ENCODE measurements around the gene KHDC1L. TPM values are rescaled to one million over a fixed set of nuclear protein-coding genes. Genes with fewer than 3 reads are reported as not detected.

Gene KHDC1L
- total and polyA plus RNA-seq, 2 donors (not counting 1 experiment from before 2014, with no cell fraction given): not detected

- H3K27ac ChIP-seq (ENCODE audit: low read length in 2 of 2): no peak overlapping the region
- H3K36me3 ChIP-seq (replicated peaks in 1 of 2; ENCODE audit: control extremely low read depth in 1 of 2, control insufficient read depth in 1 of 2, extremely low read depth in 1 of 2, insufficient read depth in 2 of 2, low read length in 1 of 2): no peaks in the 10 kb centered on the region
- H3K4me3 ChIP-seq (ENCODE audit: control extremely low read depth in 1 of 5, extremely low read depth in 1 of 5, insufficient read depth in 1 of 5, low read depth in 2 of 5, low read length in 4 of 5): no peak overlapping the region
- H2AFZ ChIP-seq (ENCODE audit: insufficient read depth, low read depth, low read length, poor library complexity, severe bottlenecking): no peak overlapping the region
- peaks cover 0 to 3% (median 0%) of the 10 kb centered on the region in 3 donors for H3K9me3 ChIP-seq (ENCODE audit: control extremely low read depth in 1 of 3, control insufficient read depth in 2 of 3, insufficient read depth in 1 of 3, low read length in 2 of 3)
- intact Hi-C loops (cut with micrococcal nuclease): no loop called here
- 100% methylated on average over 4 of the region's 6 CpGs for WGBS (ENCODE audit: insufficient coverage)
- H3K4me2 ChIP-seq (replicated peaks; ENCODE audit: low read depth, low read length, poor library complexity, severe bottlenecking): no peak overlapping the region
- H3K79me2 ChIP-seq (ENCODE audit: control insufficient read depth, insufficient read depth, low read length): no peaks in the 10 kb centered on the region
- DNase-seq: no peak
- POLR2A ChIA-PET: no interaction called here
- no peaks in the 10 kb centered on the region for H3K27me3 ChIP-seq (replicated peaks in 1 of 4; ENCODE audit: control extremely low read depth in 1 of 4, control insufficient read depth in 3 of 4, insufficient read depth in 4 of 4, low read length in 3 of 4)
- CTCF ChIA-PET: no interaction called here
- no peak for TF ChIP-seq CTCF (IDR thresholded peaks at IDR 0.05)
- TF ChIP-seq EZH2 (IDR thresholded peaks at IDR 0.05; ENCODE audit: borderline replicate concordance, insufficient read depth, low read depth, low read length, poor library complexity, severe bottlenecking): no peak
- H3K9me3 Mint-ChIP-seq (ENCODE audit: insufficient read depth): no peaks in the 10 kb centered on the region
- no peak overlapping the region for H3K27ac Mint-ChIP-seq
- no peaks in the 10 kb centered on the region for H3K27me3 Mint-ChIP-seq
- H3K4me1 ChIP-seq (ENCODE audit: control insufficient read depth in 2 of 2, insufficient read depth in 2 of 2, low read length in 2 of 2): no peaks in the 10 kb centered on the region
- H3K9ac ChIP-seq (ENCODE audit: low read length): no peak overlapping the region
- ATAC-seq (ENCODE audit: low read depth): no peak
- no peaks in the 10 kb centered on the region for H4K20me1 ChIP-seq (ENCODE audit: control insufficient read depth, insufficient read depth, low read length, poor library complexity, severe bottlenecking)
- H3K4me1 Mint-ChIP-seq: no peaks in the 10 kb centered on the region
- no peak overlapping the region for H3K4me3 Mint-ChIP-seq
Observed at GRCh38 chr6:73233048-73233447, 7.8 kb upstream of the KHDC1L start.

GRCh38 chr6:73231986-73232391, 6.7 kb upstream of the KHDC1L start:
- POLR2A ChIA-PET: no interaction called here
- no CpG with 5 or more reads among the region's 1 CpG for WGBS (ENCODE audit: insufficient coverage)
- Histone ChIP-seq H4K20me1 (ENCODE audit: control insufficient read depth, insufficient read depth, low read length, poor library complexity, severe bottlenecking) (no peaks in the 10 kb centered on the region), H3K27ac (ENCODE audit: low read length in 2 of 2) (no peak overlapping the region), H3K4me2 (replicated peaks; ENCODE audit: low read depth, low read length, poor library complexity, severe bottlenecking) (no peak overlapping the region), H3K9me3 (ENCODE audit: control extremely low read depth in 1 of 3, control insufficient read depth in 2 of 3, insufficient read depth in 1 of 3, low read length in 2 of 3) (peaks cover 0 to 3% (median 0%) of the 10 kb centered on the region in 3 donors), H3K79me2 (ENCODE audit: control insufficient read depth, insufficient read depth, low read length) (no peaks in the 10 kb centered on the region), H3K4me1 (ENCODE audit: control insufficient read depth in 2 of 2, insufficient read depth in 2 of 2, low read length in 2 of 2) (no peaks in the 10 kb centered on the region), H3K36me3 (replicated peaks in 1 of 2; ENCODE audit: control extremely low read depth in 1 of 2, control insufficient read depth in 1 of 2, extremely low read depth in 1 of 2, insufficient read depth in 2 of 2, low read length in 1 of 2) (no peaks in the 10 kb centered on the region), H3K27me3 (replicated peaks in 1 of 4; ENCODE audit: control extremely low read depth in 1 of 4, control insufficient read depth in 3 of 4, insufficient read depth in 4 of 4, low read length in 3 of 4) (no peaks in the 10 kb centered on the region), H3K4me3 (ENCODE audit: control extremely low read depth in 1 of 5, extremely low read depth in 1 of 5, insufficient read depth in 1 of 5, low read depth in 2 of 5, low read length in 4 of 5) (no peak overlapping the region), H3K9ac (ENCODE audit: low read length) (no peak overlapping the region), H2AFZ (ENCODE audit: insufficient read depth, low read depth, low read length, poor library complexity, severe bottlenecking) (no peak overlapping the region)
- H3K9me3 Mint-ChIP-seq (ENCODE audit: insufficient read depth): no peaks in the 10 kb centered on the region
- ATAC-seq (ENCODE audit: low read depth) (no peak), DNase-seq (no peak)
- H3K4me1 Mint-ChIP-seq: no peaks in the 10 kb centered on the region
- no peak overlapping the region for H3K4me3 Mint-ChIP-seq
- no peaks in the 10 kb centered on the region for H3K27me3 Mint-ChIP-seq
- CTCF ChIA-PET: interaction anchor here (0.6 to 0.7 kb wide), 2 partner anchors 24 to 50 kb away, joined by 3 read pairs; no protein-coding TSS in a partner anchor
- intact Hi-C loops (cut with micrococcal nuclease): no loop called here
- no peak for TF ChIP-seq CTCF (IDR thresholded peaks at IDR 0.05)
- no peak for TF ChIP-seq EZH2 (IDR thresholded peaks at IDR 0.05; ENCODE audit: borderline replicate concordance, insufficient read depth, low read depth, low read length, poor library complexity, severe bottlenecking)
- H3K27ac Mint-ChIP-seq: no peak overlapping the region

All from B cell (primary cell).